ENCODE data around the gene MAJIN.

The MAJIN gene

DNA sequence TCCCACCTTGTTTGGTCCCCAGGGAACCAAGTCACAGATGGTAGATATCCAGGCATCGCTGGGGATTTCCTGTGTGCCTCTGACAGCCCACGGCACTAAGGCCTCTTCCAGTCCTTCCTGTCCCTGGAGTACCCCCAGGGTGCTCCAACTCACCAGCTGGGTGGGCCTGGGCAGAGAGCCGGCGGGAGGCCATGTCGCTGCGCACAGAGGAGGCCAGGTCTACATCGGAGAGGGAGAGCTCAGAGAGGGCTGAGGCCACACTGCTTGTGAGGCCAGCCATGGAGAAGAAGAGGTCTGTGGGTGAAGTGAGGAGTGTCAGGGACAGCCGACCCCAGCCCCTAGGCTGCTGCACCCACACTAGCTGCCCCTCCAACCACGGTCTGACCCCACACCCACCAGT lies 60.2 kb downstream of the MAJIN start:
- DNase-seq (ENCODE audit: low read depth): no peak

DNA sequence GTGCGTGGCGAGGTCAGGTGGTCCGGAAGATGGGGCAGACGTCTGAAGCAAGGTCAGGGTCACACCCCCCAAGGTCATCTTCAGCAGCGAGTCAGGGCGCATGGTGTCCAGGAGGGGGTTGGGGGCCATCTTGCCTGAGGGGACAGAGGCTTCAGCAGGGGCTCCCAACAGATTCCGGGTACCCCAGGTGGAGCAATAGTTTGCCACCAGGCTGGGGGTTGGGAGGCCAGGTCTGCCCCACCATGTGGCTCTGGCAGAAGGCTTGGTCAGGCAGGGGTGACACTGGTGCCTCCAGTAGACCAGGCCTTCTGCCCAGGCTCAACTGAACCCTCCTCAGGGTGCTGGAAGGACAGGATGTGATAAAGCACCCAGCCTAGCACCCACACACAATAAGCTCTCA lies 60.8 kb downstream of the MAJIN start:
- DNase-seq (ENCODE audit: low read depth): no peak

DNA sequence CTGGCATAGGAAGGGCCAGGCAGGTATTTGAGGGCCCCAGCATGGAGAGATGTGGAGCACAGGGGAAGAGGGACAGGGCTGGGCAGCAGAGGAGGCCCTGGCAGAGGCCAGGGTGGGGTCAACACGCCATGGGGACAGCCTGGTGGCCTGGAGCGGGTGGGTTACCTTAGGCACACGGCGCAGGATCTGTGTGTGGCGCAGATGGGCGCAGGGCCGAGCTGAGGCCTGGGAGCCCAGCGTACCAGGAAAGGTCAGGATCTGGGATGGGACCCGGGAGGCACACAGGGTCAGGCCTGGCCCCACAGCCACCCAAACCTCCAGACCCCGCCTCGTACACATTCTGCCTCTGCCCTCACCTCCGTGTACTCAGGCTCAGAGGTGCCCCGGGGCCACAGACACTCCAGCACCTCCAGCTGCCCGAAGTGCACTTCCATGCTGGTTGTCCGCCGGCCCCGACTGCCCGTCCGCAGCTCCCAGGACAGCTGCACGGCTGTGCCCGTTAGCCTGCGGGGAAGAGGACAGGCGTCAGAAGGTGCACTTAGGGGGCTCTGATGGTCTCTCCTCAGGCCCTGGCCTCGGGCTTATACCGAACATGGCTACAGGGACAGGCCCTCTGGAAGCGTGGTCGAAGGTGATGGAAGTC lies 61.3 kb downstream of the MAJIN start:
- no peak for DNase-seq (ENCODE audit: low read depth)

DNA sequence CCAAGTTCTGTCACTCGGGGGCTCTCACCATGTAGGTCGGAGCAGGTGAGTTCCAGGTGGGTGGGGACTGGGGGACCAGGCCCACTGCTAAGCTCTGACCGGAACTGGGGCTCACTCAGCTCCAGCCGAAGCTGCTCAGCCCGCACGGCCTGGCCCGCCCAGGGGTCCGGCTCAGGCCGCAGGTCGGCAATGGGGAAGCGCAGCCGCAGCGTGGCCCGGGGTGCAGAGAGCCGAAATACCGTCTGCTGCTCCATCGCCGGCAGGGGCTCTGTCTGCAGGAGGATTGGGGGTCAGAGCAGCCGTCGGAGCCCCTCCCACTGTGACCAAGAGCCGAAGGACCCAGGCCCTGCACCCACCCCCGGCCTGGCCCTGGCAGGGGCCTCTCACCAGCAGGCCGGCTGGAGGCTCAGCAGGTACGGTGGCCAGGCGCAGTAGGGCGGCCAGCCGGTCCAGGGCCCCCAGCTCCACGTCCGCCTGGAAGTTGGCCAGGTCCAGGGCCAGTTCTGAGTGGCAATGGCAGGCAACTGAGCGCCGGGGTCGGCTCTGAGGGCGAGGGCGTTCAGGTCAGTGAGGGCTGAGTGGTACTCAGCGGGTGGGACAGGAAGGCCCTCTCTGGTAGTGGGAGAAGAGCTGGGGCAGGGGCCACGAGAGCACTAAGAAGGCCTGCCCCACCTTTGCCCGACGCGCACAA lies 62.1 kb downstream of the MAJIN start:
- DNase-seq (ENCODE audit: low read depth): no peak

DNA sequence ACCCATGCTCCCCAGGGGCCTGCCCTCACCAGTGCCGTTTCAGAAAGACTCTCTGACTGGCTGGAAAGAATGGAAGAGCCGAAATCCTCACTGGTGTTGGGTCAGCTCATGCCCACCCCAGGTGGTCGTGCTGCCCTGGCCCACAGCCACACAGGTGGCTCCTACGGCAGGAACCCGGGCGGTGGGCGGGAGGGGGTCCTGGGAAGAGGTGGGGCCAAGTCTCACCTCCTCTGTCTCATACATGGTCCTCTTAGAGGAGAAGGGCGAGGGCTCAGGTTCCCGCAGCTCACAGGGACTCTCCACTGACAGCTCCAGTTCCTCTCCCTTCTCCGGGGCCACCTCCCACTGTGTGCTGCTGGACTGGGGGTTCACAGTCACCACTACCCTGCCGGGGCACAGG lies 63.1 kb downstream of the MAJIN start:
- no peak for DNase-seq (ENCODE audit: low read depth)

DNA sequence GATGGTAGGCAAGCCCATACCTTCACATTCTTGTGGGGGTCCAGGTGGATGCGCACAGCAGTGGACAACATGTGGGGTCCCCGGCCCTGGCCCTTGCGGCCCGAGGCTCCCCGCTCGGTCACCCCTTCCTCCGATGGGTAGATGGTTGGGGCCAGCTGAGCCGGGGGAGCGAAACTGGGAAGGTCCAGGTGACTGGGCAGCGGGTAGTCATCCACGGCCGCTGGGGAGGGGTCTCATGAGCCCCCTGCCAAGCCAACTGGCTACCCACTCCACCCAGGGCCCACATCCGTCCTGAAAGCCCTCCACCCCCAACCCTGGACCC lies 65.6 kb downstream of the MAJIN start:
- no peak for DNase-seq (ENCODE audit: low read depth)

DNA sequence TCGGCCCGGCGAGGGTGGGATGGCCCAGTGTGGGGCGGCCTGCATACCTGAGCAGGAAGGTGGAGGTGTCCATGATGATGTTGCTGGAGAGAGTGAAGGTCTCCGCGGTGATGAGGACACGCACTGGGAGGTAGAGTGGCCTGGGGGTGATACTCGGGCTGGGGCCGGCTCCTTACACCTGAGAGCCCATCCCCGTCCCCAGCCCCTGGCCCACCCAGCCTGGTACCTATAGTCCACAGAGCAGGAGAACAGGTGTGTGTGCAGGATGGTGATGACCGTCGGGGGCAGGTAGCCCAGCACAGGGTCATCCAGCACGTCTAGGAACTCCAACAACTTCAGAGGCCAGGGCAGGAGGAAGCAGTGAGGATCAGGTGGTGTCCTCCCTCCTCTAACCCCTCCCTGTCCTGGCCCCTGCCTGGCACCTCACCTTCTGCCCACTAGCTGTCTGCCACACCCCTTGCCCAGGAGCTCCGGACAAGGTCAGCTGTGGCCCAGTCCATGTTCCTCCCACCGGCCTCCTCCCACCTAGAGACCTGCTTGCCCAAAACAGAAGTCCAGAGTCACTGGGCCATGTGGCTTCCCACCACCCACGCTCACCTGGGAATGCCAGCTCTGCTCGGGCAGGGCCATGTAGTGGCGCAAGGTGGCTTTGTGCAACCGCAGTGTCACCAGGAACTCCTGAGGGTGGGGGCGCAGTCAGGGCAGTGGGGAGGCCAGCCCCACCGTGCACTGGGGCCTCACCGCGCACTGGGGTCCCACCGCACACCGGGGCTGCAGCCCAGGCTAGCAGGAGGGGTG lies 66.2 kb downstream of the MAJIN start:
- DNase-seq (ENCODE audit: low read depth): no peak

DNA sequence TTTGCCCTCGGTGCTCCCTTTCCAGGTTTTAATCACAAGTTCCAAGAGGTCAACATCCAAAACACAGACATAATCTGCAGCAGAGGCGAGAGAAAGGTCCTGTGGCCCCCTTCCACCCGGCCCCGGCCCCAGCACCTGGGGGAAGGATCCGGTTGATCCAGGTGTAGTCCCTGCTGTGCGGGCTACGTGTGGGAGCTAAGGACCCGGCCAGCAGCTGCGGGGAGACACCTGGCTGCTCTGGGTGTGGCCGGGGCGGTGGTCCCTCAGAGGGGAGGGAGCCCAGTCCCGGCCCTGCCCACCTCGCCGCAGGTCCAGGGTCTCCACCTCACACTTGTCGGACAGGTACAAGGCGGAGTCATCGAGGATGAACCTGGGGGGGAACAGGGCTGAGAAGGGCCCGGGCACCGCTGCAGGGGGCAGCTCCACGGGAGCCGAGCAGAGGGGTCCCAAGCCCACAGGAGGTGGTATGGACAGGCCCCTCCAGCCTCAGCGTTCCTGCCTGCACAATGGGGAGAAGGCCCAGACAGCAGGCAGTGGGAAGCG lies 68.5 kb downstream of the MAJIN start:
- no peak for DNase-seq (ENCODE audit: low read depth)

DNA sequence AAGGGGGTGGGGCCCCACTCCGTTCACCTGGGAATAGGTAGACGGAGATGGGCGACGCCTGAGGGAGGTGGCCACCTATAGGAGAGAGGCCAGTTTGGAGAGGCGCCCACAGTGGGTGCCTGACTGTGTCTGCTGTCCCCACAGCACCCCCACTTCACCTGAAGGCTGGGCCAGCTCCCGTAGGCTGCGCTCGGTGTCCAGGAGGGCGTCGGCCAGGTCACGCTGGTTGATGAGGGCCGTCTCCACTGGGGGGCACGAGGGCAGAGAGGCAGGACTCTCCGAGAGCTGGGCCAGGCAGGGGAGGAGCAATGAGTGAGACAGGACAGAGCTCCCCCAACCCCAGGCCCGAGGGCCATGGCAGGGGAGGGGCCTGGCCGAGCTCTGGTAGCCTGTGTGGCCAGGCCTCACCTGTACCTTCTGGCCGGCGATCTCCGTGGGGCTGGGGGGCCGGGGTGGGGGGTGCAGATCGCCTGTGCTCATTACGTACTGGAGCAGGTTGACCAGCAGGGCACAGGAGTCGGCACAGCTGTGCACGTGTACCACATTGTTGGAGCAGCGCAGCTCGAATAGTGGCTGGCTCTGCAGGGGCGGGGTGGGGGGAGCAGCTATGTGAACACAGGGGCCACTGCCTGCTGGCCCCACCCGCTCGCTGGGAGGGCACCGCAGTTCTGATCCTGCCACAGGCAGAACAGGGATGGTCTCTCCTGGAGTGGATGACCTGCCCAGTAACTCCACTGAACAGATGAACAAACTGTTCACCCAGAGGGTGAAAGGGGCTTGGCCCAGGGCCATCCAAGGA lies 69.6 kb downstream of the MAJIN start:
- no peak for DNase-seq (ENCODE audit: low read depth)

DNA sequence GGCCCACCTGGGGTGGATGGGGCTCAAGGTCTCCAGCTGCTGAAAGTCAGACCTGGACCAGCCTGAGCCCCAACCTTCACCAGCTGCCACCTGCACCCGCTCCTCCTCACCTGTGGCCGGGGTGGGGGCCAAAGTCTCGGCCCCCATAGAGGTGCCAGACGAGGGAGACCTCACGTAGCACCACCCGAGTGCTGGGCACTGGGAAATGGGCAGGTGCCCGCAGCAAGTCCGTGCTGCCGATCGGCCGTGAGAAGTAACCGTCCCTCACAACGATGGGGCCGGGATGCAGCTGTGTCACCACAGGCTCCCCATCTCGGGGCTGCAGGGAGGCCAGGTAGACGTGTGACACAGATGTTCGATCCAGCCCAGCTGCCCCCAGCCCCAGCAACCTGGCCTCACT lies 71.1 kb downstream of the MAJIN start:
- no peak for DNase-seq (ENCODE audit: low read depth)

DNA sequence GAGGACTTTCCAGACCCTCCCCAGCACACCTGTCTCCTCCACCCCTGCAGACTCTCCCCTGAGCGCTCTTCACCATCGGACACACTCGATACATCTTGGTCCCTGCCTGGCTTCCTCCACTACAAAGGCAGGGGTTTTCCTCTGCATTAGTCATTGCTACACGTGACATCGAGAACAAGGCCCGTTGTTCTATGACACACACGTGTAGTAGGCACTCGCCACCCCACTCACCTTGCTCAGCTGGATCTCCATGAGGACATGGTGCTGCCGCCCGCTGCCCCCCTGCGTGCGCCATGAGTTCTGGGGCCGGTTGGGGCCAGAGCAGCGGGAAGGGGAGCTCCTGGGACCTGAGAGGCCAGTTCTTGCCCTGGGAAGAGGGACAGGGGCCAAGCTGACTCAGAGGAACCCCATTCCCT lies 71.6 kb downstream of the MAJIN start:
- no peak for DNase-seq (ENCODE audit: low read depth)

DNA sequence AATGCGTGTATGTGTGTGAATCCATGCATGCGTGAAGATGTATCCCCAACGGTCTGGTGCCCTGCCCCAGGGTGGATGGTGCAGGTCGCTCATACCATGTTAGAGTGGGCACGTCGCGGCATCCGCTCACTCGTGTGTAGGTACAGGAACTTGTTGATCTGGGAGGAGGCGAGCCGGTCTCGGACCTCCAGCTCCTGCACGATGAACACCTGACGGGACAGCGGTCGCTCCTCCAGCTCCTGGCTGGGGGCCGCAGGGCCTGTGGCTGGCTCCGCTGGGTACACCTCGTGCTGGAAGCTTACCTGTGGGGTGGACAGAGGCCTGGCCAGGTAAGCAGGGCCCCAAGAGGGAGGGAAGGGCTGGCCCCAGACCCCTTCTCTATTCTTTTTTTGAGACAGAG lies 73.4 kb downstream of the MAJIN start:
- DNase-seq (ENCODE audit: low read depth): no peak

DNA sequence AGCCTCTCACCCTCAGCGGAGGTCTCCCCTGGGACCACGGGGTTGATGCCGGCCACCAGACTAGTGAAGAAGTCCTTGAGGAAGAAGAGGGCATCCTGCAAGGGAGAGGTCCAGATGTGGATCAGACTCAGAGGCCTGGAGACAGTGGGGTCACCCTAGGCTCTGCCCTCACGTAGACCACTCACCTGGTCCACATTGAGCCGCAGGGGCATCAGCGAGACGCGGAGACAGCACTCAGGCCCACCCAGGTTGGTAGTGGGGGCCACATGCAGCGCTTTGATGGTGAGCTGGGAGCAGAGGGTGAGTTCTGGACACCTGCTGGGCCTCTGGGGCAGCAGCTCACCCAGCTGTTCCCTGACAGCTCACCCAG lies 73.8 kb downstream of the MAJIN start:
- DNase-seq (ENCODE audit: low read depth): no peak

DNA sequence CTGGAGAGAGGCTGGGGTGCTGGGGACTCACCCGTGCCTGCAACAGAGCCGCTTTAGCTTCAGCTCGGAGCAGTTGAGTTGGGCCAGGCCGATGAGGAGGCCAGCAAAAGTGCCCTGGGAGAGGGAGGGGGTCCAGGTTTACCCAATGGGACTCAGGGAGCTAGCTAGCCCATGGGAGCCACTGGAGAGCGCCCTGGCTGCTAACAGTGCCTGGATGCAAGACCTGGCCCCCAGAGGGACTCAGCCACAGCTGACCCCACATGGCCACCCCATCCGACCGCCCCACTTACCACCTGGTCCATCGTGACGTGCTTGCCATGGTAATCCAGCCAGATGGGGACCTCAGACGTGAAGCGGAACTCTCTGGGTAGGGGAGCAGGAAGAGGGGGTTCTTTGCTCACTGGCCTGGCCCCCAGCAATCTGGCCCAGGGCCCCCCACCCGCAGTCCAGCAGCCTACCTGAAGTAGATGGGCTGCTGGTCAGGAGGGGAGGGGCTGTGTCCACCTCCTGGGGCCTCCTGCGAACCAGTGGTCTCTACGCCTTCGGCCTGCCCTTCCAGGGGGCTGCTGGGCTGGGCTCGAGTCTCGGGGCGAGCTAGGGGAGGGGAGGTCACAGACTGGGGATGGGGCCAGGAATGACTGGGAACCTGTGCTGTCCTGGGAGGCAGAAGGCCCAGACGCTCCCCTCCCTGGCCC lies 74.4 kb downstream of the MAJIN start:
- DNase-seq (ENCODE audit: low read depth): no peak

DNA sequence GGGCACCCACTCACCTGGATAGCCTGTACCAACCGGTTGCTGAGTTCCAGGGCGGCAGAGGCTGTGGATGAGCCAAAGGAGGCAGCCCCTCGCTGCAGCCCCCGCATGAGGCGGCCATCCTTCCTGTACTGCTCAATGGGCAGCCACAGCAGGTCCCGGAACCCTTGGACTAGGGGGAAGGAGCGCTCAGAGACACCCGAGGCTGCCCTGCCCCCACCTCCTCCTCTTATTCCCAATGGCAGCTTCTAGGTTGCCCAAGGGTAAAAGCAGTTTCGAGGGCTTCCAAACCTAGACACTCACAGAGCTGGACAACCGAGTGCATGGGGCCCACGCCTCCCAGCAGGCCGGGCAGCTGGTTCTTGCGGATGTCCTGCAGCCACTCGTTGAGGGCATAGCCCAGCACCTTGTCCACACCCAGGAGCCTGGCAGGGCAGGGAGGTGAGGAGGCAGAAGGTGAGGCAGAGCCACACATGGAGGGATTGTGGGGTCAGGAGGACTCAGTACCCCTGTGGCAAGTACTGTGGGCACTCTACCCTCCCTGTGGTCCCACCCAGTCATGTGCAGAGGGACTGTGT lies 75.4 kb downstream of the MAJIN start:
- no peak for DNase-seq (ENCODE audit: low read depth)

DNA sequence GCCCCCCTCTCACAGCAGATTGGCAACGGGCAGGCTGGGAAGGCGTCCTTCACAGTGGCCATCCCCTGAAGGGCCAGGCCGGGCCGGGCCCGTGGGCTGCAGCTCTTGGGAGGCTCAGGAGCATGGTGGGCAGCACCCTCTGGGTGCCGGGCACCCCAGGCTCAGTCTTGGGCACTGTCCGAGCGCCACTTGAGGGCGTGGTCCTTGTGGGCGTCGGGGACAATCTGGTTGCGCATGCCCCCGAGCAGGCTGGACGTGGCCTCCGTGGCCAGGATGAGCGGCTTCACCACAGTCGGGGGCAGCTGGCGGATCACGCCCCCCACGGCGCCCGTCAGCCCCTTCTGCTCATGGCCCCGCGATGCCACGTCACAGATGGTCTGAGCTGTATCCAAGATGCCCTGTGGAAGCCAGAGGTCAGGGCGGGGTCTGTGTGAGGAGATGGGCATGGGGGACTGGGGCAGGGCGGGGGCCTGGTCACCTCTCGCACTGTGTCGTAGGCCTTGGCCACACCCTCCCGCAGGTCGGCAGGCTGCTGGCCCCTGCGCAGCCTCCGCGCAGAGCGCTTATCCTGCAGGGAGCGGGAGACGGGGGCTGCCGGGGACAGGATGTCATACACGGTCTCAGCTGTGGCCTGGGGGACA lies 77.0 kb downstream of the MAJIN start:
- no peak for DNase-seq (ENCODE audit: low read depth)

DNA sequence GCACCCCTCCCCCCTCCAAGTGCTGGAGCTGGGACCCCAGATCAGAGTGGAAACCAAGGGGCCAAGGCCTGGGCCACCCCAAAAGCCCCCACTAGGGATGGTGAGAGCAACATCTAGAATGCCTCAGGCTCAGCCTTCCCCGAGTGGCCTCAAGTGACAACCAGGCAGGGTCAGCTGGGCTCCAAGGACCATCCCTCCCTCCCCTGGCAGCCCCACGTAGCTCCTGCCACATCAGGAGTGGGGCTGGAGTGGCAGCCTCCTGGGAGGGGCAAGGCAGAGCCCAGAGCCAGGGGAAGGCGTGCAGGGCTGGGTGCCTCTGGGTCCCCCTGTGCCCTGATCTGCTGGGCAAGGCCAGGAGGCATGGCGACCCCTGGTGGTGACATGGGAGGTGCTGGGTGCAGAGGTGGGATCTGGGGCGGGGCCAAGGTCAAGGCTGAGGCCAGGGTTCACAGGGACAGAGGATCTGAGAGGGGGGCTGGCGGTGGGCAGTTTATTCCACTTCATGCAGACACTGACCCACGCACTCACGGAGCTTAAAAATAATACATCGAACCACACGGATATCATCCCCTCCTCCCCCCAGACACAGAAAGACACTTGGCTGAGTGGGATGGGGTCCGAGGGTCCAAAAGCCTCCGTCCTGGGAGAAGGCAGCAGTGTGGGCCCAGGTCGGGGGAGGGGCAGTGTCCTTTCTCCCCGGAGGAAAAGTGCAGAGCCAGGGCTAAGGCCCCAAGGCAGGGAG lies 77.7 kb downstream of the MAJIN start:
- no peak for DNase-seq (ENCODE audit: low read depth)

DNA sequence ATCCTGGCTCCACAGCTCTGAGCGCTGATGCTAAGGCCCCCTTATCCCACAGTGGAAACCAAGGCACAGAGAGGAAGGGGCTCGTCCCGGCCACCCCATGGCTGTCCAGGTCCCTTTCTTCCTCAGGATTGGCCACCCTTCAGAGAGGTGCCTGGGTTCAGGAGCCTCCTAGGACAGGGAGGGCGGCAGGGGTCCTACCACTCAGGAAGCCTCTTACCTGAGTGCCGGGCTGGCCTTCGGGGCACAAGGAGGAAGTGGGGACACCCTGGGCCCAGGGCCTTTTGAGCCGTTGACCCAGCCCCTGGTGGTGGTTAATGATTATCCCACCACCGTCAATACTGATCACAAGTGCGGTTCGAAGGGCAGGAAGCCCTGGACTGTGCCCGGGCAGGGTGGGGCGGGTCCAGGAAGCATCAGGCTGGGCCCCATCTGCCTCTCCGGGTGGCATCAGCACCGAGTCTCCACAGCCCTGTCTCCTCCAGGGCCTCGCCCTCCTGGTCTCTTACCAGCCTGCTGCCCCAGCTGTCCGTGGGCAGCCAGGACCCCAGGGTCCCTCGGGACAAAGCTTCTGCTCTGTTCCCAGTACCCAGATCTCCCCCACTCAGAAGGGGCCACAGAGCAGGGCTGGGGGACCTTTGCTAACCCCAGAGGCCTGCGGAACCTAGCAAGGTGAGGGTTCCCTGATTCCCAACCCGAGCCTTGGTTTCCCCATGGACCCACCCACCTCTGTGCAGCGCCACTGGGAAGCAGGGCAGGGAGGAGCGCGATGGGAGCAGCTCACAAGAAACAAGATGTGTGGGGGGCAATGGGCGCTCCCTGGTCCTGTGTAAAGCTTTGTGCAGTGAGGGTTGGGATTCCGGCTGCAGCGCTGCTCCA lies 78.5 kb downstream of the MAJIN start:
- DNase-seq (ENCODE audit: low read depth): no peak

DNA sequence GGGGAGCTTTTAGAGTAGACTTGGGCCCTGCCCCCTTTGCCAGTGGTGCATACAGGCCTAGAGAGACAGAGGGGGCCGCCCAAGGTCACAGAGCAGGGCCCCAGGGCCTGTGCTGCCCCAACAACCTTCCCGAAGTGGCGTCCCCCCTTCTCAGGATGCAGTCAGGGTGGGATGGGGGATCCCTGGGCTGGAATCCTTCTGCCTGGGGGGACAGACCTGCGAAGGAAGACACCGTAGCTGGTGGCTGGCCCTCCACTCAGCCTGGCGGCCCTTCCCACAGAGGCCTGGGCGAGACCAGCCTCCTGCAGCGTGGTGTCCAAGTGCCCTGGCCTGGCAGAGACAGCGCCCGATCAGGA lies 79.1 kb downstream of the MAJIN start:
- no peak for DNase-seq (ENCODE audit: low read depth)

All from stromal cell of bone marrow (primary cell).